ENCODE measurements around the gene DMD.

The DMD gene

DNA sequence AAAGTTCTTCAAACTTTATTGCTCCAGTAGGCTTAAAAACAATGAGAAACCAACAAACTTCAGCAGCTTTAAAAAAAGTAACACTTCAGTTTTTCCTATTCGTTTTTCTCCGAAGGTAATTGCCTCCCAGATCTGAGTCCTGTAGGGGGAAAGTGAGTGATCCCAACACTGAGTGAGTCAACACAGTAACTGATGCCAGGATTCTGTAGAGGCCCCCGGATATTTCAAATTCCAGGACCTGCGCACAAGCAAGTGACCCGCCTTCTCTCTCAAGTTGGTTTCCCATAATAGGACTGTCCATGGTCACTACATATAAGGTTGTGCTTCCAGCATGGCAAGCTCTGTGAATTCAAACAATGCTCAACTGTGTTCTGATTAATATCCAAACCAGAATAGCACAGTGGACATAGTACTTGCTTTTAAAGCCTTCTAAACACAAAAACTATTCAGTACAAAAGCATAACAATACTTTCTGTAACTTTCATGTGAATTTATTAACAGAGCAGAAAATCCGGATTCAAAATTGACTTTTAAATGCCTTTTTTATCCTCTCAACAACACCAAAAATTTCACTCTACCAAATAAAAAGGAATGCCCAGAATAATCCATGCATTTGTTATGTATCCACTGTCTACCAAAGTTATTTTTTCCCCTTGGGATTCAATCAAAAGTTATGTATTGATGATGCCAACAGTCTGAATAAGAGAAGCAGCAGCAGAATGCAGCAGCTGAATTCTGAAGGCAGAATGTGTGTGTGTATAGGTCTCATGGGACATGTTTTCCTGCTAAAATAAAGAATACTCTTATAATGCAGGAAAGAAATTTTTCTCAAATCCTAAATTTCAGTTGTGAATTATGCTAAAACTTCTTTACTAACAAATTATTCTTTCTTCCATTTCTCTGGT, at the start of gene DMD:
DMD (minus strand) TSS at position 194 of the 905 bp plus-strand sequence. CDS start 237 bp downstream, outside the sequence.
- no peak for DNase-seq

GRCh38 chrX:33252306-33252825, 41.0 kb upstream of the DMD start:
- H3K4me3 ChIP-seq (ENCODE audit: low read depth in 1 of 2, low read length in 2 of 2), result no peak overlapping the region
- no peaks in the 10 kb centered on the region for H3K79me2 ChIP-seq (ENCODE audit: insufficient read depth, low read length)
- H3K9me3 ChIP-seq (ENCODE audit: insufficient read depth, low read length, severe bottlenecking), result no peaks in the 10 kb centered on the region
- H3K27me3 ChIP-seq (ENCODE audit: insufficient read depth, low read length, poor library complexity), result no peaks in the 10 kb centered on the region
- ATAC-seq (ENCODE audit: insufficient read depth, low read depth) (no peak), DNase-seq (no peak)
- H3K4me1 ChIP-seq (ENCODE audit: insufficient read depth, low read length), result no peaks in the 10 kb centered on the region
- H3K4me2 ChIP-seq (ENCODE audit: insufficient read depth, low read length), result no peak overlapping the region
- no peaks in the 10 kb centered on the region for H3K36me3 ChIP-seq (ENCODE audit: insufficient read depth, low read length)
- no peaks in the 10 kb centered on the region for H4K20me1 ChIP-seq (ENCODE audit: insufficient read depth, low read length)
- no peak overlapping the region for H3K9ac ChIP-seq (ENCODE audit: low read depth, low read length)
- TF ChIP-seq CTCF (IDR thresholded peaks at IDR 0.05; ENCODE audit: borderline replicate concordance, extremely low read depth, low read length, poor library complexity, severe bottlenecking) (no peak), EZH2 (IDR thresholded peaks at IDR 0.05; ENCODE audit: borderline replicate concordance, low read depth, low read length, severe bottlenecking) (no peak)
- no peak overlapping the region for H2AFZ ChIP-seq (ENCODE audit: low read depth, low read length)
- H3K27ac ChIP-seq (ENCODE audit: low read length), result no peak overlapping the region

More for the DNA sequence above, at the start of gene DMD:
- no peak within 1 kb of the TSS for H2AFZ ChIP-seq (ENCODE audit: low read depth, low read length)
- no peaks in the 10 kb centered on the region for H3K4me1 ChIP-seq (ENCODE audit: insufficient read depth, low read length)
- H3K9me3 ChIP-seq (ENCODE audit: insufficient read depth, low read length, severe bottlenecking), result no peaks in the 10 kb centered on the region
- H3K79me2 ChIP-seq (ENCODE audit: insufficient read depth, low read length), result no peaks in the 10 kb centered on the region
- no peak within 1 kb of the TSS for H3K4me3 ChIP-seq (ENCODE audit: low read depth in 1 of 2, low read length in 2 of 2)
- no peak within 1 kb of the TSS for H3K9ac ChIP-seq (ENCODE audit: low read depth, low read length)
- no peak for ATAC-seq (ENCODE audit: insufficient read depth, low read depth)
- H3K27me3 ChIP-seq (ENCODE audit: insufficient read depth, low read length, poor library complexity), result no peaks in the 10 kb centered on the region
- no peak within 1 kb of the TSS for H3K27ac ChIP-seq (ENCODE audit: low read length)
- no peaks in the 10 kb centered on the region for H4K20me1 ChIP-seq (ENCODE audit: insufficient read depth, low read length)
- TF ChIP-seq EZH2 (IDR thresholded peaks at IDR 0.05; ENCODE audit: borderline replicate concordance, low read depth, low read length, severe bottlenecking) (no peak), CTCF (IDR thresholded peaks at IDR 0.05; ENCODE audit: borderline replicate concordance, extremely low read depth, low read length, poor library complexity, severe bottlenecking) (no peak)
- no peaks in the 10 kb centered on the region for H3K36me3 ChIP-seq (ENCODE audit: insufficient read depth, low read length)
- H3K4me2 ChIP-seq (ENCODE audit: insufficient read depth, low read length), result no peak within 1 kb of the TSS

DNA sequence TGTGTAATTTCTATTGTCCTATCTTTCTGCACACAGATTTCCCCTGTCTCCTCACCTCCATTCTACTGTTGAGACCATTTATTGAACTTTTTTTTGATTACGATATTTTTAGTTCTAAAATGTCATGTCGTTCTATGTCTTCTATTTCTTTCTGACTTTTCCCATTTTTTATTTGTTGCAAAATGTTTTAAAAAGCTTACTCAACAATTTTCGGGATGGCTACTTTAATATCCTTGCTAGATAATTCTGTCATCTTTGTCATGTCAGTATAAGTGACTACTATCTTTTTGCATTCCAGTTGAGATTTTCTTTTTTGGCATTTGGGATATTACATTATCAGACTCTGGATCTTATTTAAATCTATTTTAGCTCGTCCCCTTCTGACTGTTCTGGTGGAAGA, 7.5 kb upstream of the DMD start:
- H3K4me1 ChIP-seq (ENCODE audit: insufficient read depth, low read length), result no peaks in the 10 kb centered on the region
- H2AFZ ChIP-seq (ENCODE audit: low read depth, low read length), result no peak overlapping the region
- no peak for TF ChIP-seq CTCF (IDR thresholded peaks at IDR 0.05; ENCODE audit: borderline replicate concordance, extremely low read depth, low read length, poor library complexity, severe bottlenecking)
- TF ChIP-seq EZH2 (IDR thresholded peaks at IDR 0.05; ENCODE audit: borderline replicate concordance, low read depth, low read length, severe bottlenecking), result no peak
- no peak overlapping the region for H3K4me2 ChIP-seq (ENCODE audit: insufficient read depth, low read length)
- no peak overlapping the region for H3K27ac ChIP-seq (ENCODE audit: low read length)
- H4K20me1 ChIP-seq (ENCODE audit: insufficient read depth, low read length), result no peaks in the 10 kb centered on the region
- no peak overlapping the region for H3K4me3 ChIP-seq (ENCODE audit: low read depth in 1 of 2, low read length in 2 of 2)
- ATAC-seq (ENCODE audit: insufficient read depth, low read depth) (no peak), DNase-seq (no peak)
- H3K27me3 ChIP-seq (ENCODE audit: insufficient read depth, low read length, poor library complexity), result no peaks in the 10 kb centered on the region
- no peaks in the 10 kb centered on the region for H3K9me3 ChIP-seq (ENCODE audit: insufficient read depth, low read length, severe bottlenecking)
- no peaks in the 10 kb centered on the region for H3K79me2 ChIP-seq (ENCODE audit: insufficient read depth, low read length)
- no peak overlapping the region for H3K9ac ChIP-seq (ENCODE audit: low read depth, low read length)
- H3K36me3 ChIP-seq (ENCODE audit: insufficient read depth, low read length), result no peaks in the 10 kb centered on the region

All from DND-41 (cell line).